ENCODE results near the gene GFER.

Gene GFER

DNA sequence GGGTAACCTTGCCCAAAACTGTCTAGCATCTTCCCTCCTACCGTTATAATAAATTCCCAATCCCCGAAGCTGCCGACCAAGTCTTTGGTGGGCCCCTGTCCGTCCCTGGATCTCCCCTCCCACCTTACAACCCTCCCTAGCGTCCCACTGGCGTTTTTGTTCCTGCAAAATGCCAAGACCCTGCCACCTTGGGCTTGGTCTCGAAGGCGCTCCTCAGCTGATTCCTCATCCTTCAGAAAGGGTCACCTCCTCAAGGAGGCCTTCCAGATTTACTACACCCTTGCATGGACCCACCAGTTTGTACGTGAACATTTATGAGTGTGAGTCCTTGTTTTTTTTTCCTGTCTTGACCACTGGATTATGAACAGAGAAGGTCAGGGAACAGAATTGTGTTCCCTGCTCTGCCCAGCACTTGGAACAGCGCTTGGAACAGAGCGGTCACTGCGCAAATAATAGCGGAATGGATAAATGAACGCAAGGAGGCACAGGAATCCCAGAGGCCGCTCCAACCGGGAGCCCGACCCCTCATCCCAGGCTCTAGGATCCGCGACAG, 926 bp upstream of the GFER start:
- TF ChIP-seq TCF4 (CRISPR knock-in tag; IDR thresholded peaks at IDR 0.05; ENCODE audit: borderline replicate concordance) (0 out of 2 replicates have a peak, but pooled peaks have one; percentile 11), ZNF8 (CRISPR knock-in tag; IDR thresholded peaks at IDR 0.05) (no peak), CREB5 (CRISPR knock-in tag; IDR thresholded peaks at IDR 0.05; ENCODE audit: low read depth) (no peak)
- TF ChIP-seq, protein P1, sequence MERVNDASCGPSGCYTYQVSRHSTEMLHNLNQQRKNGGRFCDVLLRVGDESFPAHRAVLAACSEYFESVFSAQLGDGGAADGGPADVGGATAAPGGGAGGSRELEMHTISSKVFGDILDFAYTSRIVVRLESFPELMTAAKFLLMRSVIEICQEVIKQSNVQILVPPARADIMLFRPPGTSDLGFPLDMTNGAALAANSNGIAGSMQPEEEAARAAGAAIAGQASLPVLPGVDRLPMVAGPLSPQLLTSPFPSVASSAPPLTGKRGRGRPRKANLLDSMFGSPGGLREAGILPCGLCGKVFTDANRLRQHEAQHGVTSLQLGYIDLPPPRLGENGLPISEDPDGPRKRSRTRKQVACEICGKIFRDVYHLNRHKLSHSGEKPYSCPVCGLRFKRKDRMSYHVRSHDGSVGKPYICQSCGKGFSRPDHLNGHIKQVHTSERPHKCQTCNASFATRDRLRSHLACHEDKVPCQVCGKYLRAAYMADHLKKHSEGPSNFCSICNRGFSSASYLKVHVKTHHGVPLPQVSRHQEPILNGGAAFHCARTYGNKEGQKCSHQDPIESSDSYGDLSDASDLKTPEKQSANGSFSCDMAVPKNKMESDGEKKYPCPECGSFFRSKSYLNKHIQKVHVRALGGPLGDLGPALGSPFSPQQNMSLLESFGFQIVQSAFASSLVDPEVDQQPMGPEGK (CRISPR knock-in tag; IDR thresholded peaks at IDR 0.05; ENCODE audit: borderline replicate concordance), result no peak
- ATAC-seq, result no peak

GRCh38 chr16:1984347-1985225, 593 bp downstream of the GFER start:
- ATAC-seq, result peak; percentile 4

More at GRCh38 chr16:1984347-1985225, 593 bp downstream of the GFER start:
- TF ChIP-seq CREB5 (CRISPR knock-in tag; IDR thresholded peaks at IDR 0.05; ENCODE audit: low read depth) (no peak), ZFP3 (CRISPR knock-in tag; IDR thresholded peaks at IDR 0.05) (no peak), TOX (CRISPR knock-in tag; IDR thresholded peaks at IDR 0.05; ENCODE audit: borderline replicate concordance) (no peak), ZC3H10 (CRISPR knock-in tag; IDR thresholded peaks at IDR 0.05) (no peak), OSR1 (CRISPR knock-in tag; IDR thresholded peaks at IDR 0.05) (no peak), TSHZ2 (CRISPR knock-in tag; IDR thresholded peaks at IDR 0.05) (no peak), GLIS3 (CRISPR knock-in tag; IDR thresholded peaks at IDR 0.05) (no peak), ESRRG (CRISPR knock-in tag; IDR thresholded peaks at IDR 0.05) (no peak), BACH2 (CRISPR knock-in tag; IDR thresholded peaks at IDR 0.05; ENCODE audit: borderline replicate concordance) (no peak), ZNF565 (CRISPR knock-in tag; conservative IDR thresholded peaks at IDR 0.05; ENCODE audit: low read depth) (no peak), TCF4 (CRISPR knock-in tag; IDR thresholded peaks at IDR 0.05; ENCODE audit: borderline replicate concordance) (no peak), PPARA (CRISPR knock-in tag; IDR thresholded peaks at IDR 0.05; ENCODE audit: borderline replicate concordance) (no peak), CSDC2 (CRISPR knock-in tag; IDR thresholded peaks at IDR 0.05) (no peak)
- TF ChIP-seq, protein P2, sequence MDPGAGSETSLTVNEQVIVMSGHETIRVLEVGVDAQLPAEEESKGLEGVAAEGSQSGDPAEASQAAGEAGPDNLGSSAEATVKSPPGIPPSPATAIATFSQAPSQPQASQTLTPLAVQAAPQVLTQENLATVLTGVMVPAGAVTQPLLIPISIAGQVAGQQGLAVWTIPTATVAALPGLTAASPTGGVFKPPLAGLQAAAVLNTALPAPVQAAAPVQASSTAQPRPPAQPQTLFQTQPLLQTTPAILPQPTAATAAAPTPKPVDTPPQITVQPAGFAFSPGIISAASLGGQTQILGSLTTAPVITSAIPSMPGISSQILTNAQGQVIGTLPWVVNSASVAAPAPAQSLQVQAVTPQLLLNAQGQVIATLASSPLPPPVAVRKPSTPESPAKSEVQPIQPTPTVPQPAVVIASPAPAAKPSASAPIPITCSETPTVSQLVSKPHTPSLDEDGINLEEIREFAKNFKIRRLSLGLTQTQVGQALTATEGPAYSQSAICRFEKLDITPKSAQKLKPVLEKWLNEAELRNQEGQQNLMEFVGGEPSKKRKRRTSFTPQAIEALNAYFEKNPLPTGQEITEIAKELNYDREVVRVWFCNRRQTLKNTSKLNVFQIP (CRISPR knock-in tag; IDR thresholded peaks at IDR 0.05; ENCODE audit: borderline replicate concordance, low read depth), result no peak
- TF ChIP-seq, protein P1 (CRISPR knock-in tag; IDR thresholded peaks at IDR 0.05; ENCODE audit: borderline replicate concordance), result no peak

Data from SK-N-SH treated with all-trans-retinoic acid at 6 μM for 48 hours (cell line).